HCT116 (cell line): ENCODE measurements around the gene KCNH6. TPM values are rescaled to one million over a fixed set of nuclear protein-coding genes. Genes with fewer than 3 reads are reported as not detected.

Source experiments
- ATAC-seq: fragments of 200-7000 bp; cut with Tn5 transposase; 2 replicates; pipeline ENCODE4 v1.9.1; 2020; ENCODE audit warnings: mild to moderate bottlenecking, moderate library complexity
- BruUV-seq: library from RNA; stranded (reverse); fragments of 400-500 nt; replicated peaks from 2 replicates; lab custom pipeline; 2021; lab: Mats Ljungman, UMichigan
- CTCF ChIA-PET: fragments of 300-600 bp; sonication (Branson Sonifier 250); formaldehyde crosslinking; loops from one replicate; lab custom pipeline; 2021; ENCODE audit warnings: antibody characterized with exemption; lab: Charles Lee
- POLR2A ChIA-PET: fragments of 300-600, 350-600 bp; sonication (Branson Sonifier 250); formaldehyde crosslinking; loops from one replicate; lab custom pipeline; 2021; ENCODE audit warnings: antibody characterized with exemption; lab: Charles Lee
- RAD21 ChIA-PET, 2 experiments: fragments of 300-600 bp; sonication (Branson Sonifier 250); formaldehyde crosslinking; loops; one replicate each; lab custom pipeline; 2023; ENCODE audit warnings: low total read pairs in 2 of 2; ENCODE audit not compliant: uncharacterized antibody in 2 of 2, unreplicated experiment in 2 of 2, low non-redundant PET in 1 of 2; lab: Charles Lee
- DNase-seq: peaks from one replicate; pipeline ENCODE4 v3.0.0-alpha.2; 2010; ENCODE audit warnings: low read depth, low spot score
- H2AFZ ChIP-seq: fragments of 200-600 bp; shearing (Covaris generic), sonication (generic); 2 replicates; pipeline ENCODE4 v1.6.1; 2017; ENCODE audit warnings: low read depth, mixed run types, mixed read lengths, antibody characterized with exemption, low read length; ENCODE audit not compliant: poor library complexity, severe bottlenecking
- H3K27ac ChIP-seq: 2 replicates; pipeline ENCODE4 v1.5.1; 2012; ENCODE audit warnings: low read depth, low read length
- H3K27me3 ChIP-seq: fragments of 200-600 bp; sonication (generic); 2 replicates; pipeline ENCODE4 v1.6.1; 2016; ENCODE audit warnings: mixed run types, low read length, mixed read lengths; ENCODE audit not compliant: insufficient read depth
- H3K36me3 ChIP-seq, 2 experiments: fragments of 200-500 bp in 1 of 2; fragments of 200-600 bp in 1 of 2; sonication (Bioruptor generic) in 1 of 2; sonication (generic) in 1 of 2; 2 replicates each; pipeline versions ENCODE4 v1.5.1 to v1.6.1; 2014 to 2016; ENCODE audit warnings: low read length in 2 of 2, inconsistent platforms in 1 of 2, mixed read lengths in 1 of 2, mixed run types in 1 of 2; ENCODE audit not compliant: insufficient read depth in 2 of 2, control insufficient read depth in 1 of 2
- H3K4me1 ChIP-seq, 2 experiments: fragments of 200-600 bp in 1 of 2; sonication (generic) in 1 of 2; 2 replicates each; pipeline versions ENCODE4 v1.5.1 to v1.6.1; 2012 to 2017; ENCODE audit warnings: low read length in 2 of 2, inconsistent platforms in 1 of 2, mild to moderate bottlenecking in 1 of 2, mixed read lengths in 1 of 2, mixed run types in 1 of 2, moderate library complexity in 1 of 2; ENCODE audit not compliant: insufficient read depth in 2 of 2, control insufficient read depth in 1 of 2
- H3K4me2 ChIP-seq: fragments of 200-600 bp; sonication (generic); 2 replicates; pipeline ENCODE4 v1.6.1; 2017; ENCODE audit warnings: mixed run types, low read length, mixed read lengths
- H3K4me3 ChIP-seq, 2 experiments: fragments of 200-600 bp in 1 of 2; sonication (generic) in 1 of 2; replicated peaks in 1 of 2; 2 replicates each; pipeline ENCODE4 v1.5.1; 2011 to 2016; ENCODE audit warnings: low read length in 2 of 2, control low read depth in 1 of 2, low read depth in 1 of 2, mild to moderate bottlenecking in 1 of 2, mixed read lengths in 1 of 2, mixed run types in 1 of 2
- H3K79me2 ChIP-seq: fragments of 200-600 bp; sonication (generic); 2 replicates; pipeline ENCODE4 v1.6.1; 2017; ENCODE audit warnings: mild to moderate bottlenecking, mixed run types, low read length, moderate library complexity, mixed read lengths; ENCODE audit not compliant: insufficient read depth
- H3K9ac ChIP-seq: fragments of 200-600 bp; sonication (generic); 2 replicates; pipeline ENCODE4 v1.6.1; 2016; ENCODE audit warnings: low read length, mixed read lengths
- H3K9me2 ChIP-seq: fragments of 200-600 bp; sonication (generic), shearing (Covaris generic); 2 replicates; pipeline ENCODE4 v1.6.1; 2017; ENCODE audit warnings: mixed run types, mild to moderate bottlenecking, moderate library complexity; ENCODE audit not compliant: insufficient read depth
- H3K9me3 ChIP-seq, 2 experiments: fragments of 200-500 bp in 1 of 2; fragments of 200-600 bp in 1 of 2; sonication (Bioruptor generic) in 1 of 2; sonication (generic) in 1 of 2; 2 replicates each; pipeline ENCODE4 v1.6.1; 2014 to 2017; ENCODE audit warnings: low read length in 2 of 2, mixed read lengths in 2 of 2, inconsistent platforms in 1 of 2, low read depth in 1 of 2, mild to moderate bottlenecking in 1 of 2, mixed run types in 1 of 2, moderate library complexity in 1 of 2; ENCODE audit not compliant: control insufficient read depth in 1 of 2, insufficient read depth in 1 of 2
- H4K20me1 ChIP-seq: fragments of 200-600 bp; sonication (generic), shearing (Covaris generic); 2 replicates; pipeline ENCODE4 v1.6.1; 2017; ENCODE audit warnings: mixed run types, mild to moderate bottlenecking, moderate library complexity; ENCODE audit not compliant: insufficient read depth
- CEBPB ChIP-seq: IDR thresholded peaks from 2 replicates; pipeline ENCODE4 v1.6.1; 2012; ENCODE audit warnings: low read depth
- CTCF ChIP-seq, 3 experiments: fragments of 200-600 bp in 1 of 3; sonication (generic) in 1 of 3; IDR thresholded peaks in 2 of 3; conservative IDR thresholded peaks in 1 of 3; 2 replicates each; pipeline ENCODE4 v1.5.1; 2012 to 2017; ENCODE audit warnings: low read depth in 2 of 3, low read length in 2 of 3, antibody characterized with exemption in 1 of 3, borderline replicate concordance in 1 of 3, control low read depth in 1 of 3, mild to moderate bottlenecking in 1 of 3, mixed read lengths in 1 of 3, mixed run types in 1 of 3, moderate library complexity in 1 of 3; ENCODE audit not compliant: insufficient read depth in 1 of 3
- EGR1 ChIP-seq: IDR thresholded peaks from 2 replicates; pipeline ENCODE4 v1.6.1; 2012; ENCODE audit warnings: low read depth
- EZH2 ChIP-seq: fragments of 200-600 bp; sonication (generic); IDR thresholded peaks from 2 replicates; pipeline ENCODE4 v1.6.1; 2017; ENCODE audit warnings: antibody characterized with exemption, mixed run types
- FOSL1 ChIP-seq: IDR thresholded peaks from 2 replicates; pipeline ENCODE4 v1.6.1; 2012; ENCODE audit warnings: low read depth
- POLR2A ChIP-seq: IDR thresholded peaks from 2 replicates; pipeline ENCODE4 v1.7.0; 2011; ENCODE audit warnings: borderline replicate concordance; ENCODE audit not compliant: insufficient read depth, insufficient read length; ENCODE audit errors: extremely low read depth
- POLR2AphosphoS5 ChIP-seq: IDR thresholded peaks from 2 replicates; pipeline ENCODE4 v1.6.1; 2011; ENCODE audit warnings: mild to moderate bottlenecking, low read depth, low read length, moderate library complexity
- SP1 ChIP-seq: IDR thresholded peaks from 2 replicates; pipeline ENCODE4 v1.6.1; 2012; ENCODE audit warnings: low read depth
- SRF ChIP-seq: IDR thresholded peaks from 2 replicates; pipeline ENCODE4 v1.6.1; 2012; ENCODE audit warnings: low read depth
- YY1 ChIP-seq: IDR thresholded peaks from 2 replicates; pipeline ENCODE4 v1.6.1; 2011; ENCODE audit warnings: low read length, low read depth, moderate library complexity, mild to moderate bottlenecking; ENCODE audit not compliant: insufficient replicate concordance; ENCODE audit errors: extremely low read depth
- ZBTB33 ChIP-seq: IDR thresholded peaks from 2 replicates; pipeline ENCODE4 v1.6.1; 2011; ENCODE audit warnings: mild to moderate bottlenecking, low read length, moderate library complexity; ENCODE audit not compliant: insufficient replicate concordance; ENCODE audit errors: extremely low read depth
- ZNF274 ChIP-seq: fragments of 200-500 bp; sonication (Bioruptor generic); IDR thresholded peaks from 2 replicates; pipeline ENCODE4 v1.6.1; 2014; ENCODE audit warnings: mild to moderate bottlenecking, low read depth, low read length, inconsistent platforms
- intact Hi-C: fragments of 100-400 bp; cut with micrococcal nuclease; formaldehyde crosslinking; loops from 2 replicates; pipeline ENCODE4 v1.10.0; 2022
- total RNA-seq: library from RNA; stranded (reverse); gene quantifications from one replicate; pipeline ENCODE4 v1.2.1, GENCODE V29; 2021; ENCODE audit not compliant: unreplicated experiment

The KCNH6 gene
- total RNA-seq, 1 experiment from 2014 or later = not detected

- CTCF ChIA-PET = interaction anchor here (0.7 to 5.7 kb wide), 5 partner anchors 13 to 55 kb away, joined by 3 to 92 read pairs (median 3); no protein-coding TSS in a partner anchor
- BruUV-seq = no TSS peak
- intact Hi-C loops = no loop called here
These were observed 42.2 kb upstream of the KCNH6 start for GRCh38 chr17:63480826-63481487.

GRCh38 chr17:63481488-63481870, 41.7 kb upstream of the KCNH6 start:
- POLR2A ChIA-PET = no interaction called here
- H3K27me3 ChIP-seq = no peaks in the 10 kb centered on the region

More at GRCh38 chr17:63480826-63481487, 42.2 kb upstream of the KCNH6 start:
- Histone ChIP-seq H2AFZ (no peak overlapping the region), H3K9me2 (no peaks in the 10 kb centered on the region), H3K4me2 (no peak overlapping the region), H3K4me1 (peaks cover 13 to 42% of the 10 kb centered on the region in 2 experiments), H4K20me1 (no peaks in the 10 kb centered on the region), H3K27ac (no peak overlapping the region), H3K4me3 (no peak overlapping the region), H3K9ac (no peak overlapping the region), H3K36me3 (no peaks in the 10 kb centered on the region), H3K79me2 (no peaks in the 10 kb centered on the region), H3K9me3 (no peaks in the 10 kb centered on the region), H3K27me3 (no peaks in the 10 kb centered on the region)
- ATAC-seq (no peak), DNase-seq (no peak)
- ChIA-PET POLR2A (interaction anchor here (0.8 kb wide), 1 partner anchor 36 kb away, joined by 8 read pairs; no protein-coding TSS in a partner anchor), RAD21 (no interaction called here)
- TF ChIP-seq SRF (no peak), SP1 (no peak)

More at GRCh38 chr17:63481488-63481870, 41.7 kb upstream of the KCNH6 start:
- no peak for TF ChIP-seq SP1
- no peak for TF ChIP-seq YY1
- no peak for TF ChIP-seq ZNF274
- TF ChIP-seq ZBTB33 = no peak
- no peak for TF ChIP-seq POLR2AphosphoS5
- no peak for TF ChIP-seq FOSL1
- no peak for TF ChIP-seq CTCF (IDR thresholded peaks at IDR 0.05 in 2 of 3, conservative IDR thresholded peaks at IDR 0.05 in 1 of 3; ENCODE audit: borderline replicate concordance in 1 of 3, insufficient read depth in 1 of 3, low read depth in 2 of 3, low read length in 2 of 3)
- no peak for TF ChIP-seq SRF
- TF ChIP-seq EGR1 = no peak
- no peak for TF ChIP-seq CEBPB
- no peak for TF ChIP-seq EZH2
- TF ChIP-seq POLR2A = no peak
- Histone ChIP-seq H3K9me3 (no peaks in the 10 kb centered on the region), H3K79me2 (no peaks in the 10 kb centered on the region), H3K36me3 (no peaks in the 10 kb centered on the region), H3K9me2 (no peaks in the 10 kb centered on the region), H3K27ac (no peak overlapping the region), H2AFZ (no peak overlapping the region), H3K9ac (no peak overlapping the region), H3K4me1 (peaks cover 13 to 36% of the 10 kb centered on the region in 2 experiments), H3K4me2 (no peak overlapping the region), H4K20me1 (no peaks in the 10 kb centered on the region), H3K4me3 (no peak overlapping the region)
- RAD21 ChIA-PET = no interaction called here
- intact Hi-C loops = no loop called here
- DNase-seq = no peak
- ATAC-seq = no peak
- CTCF ChIA-PET = interaction anchor here (0.7 to 5.7 kb wide), 5 partner anchors 13 to 56 kb away, joined by 3 to 92 read pairs (median 5); no protein-coding TSS in a partner anchor
- BruUV-seq = no TSS peak
